ENCODE results near the gene ABLIM2.

GRCh38 chr4:7967063-7967440 lies 191.6 kb downstream of the ABLIM2 start:
- TF ChIP-seq CTCF (IDR thresholded peaks at IDR 0.05; ENCODE audit: poor library complexity, severe bottlenecking) (no peak), EZH2 (IDR thresholded peaks at IDR 0.05; ENCODE audit: borderline replicate concordance, insufficient read depth, low read length, poor library complexity, severe bottlenecking) (no peak), EP300 (conservative IDR thresholded peaks at IDR 0.05; ENCODE audit: poor library complexity, severe bottlenecking) (no peak), POLR2AphosphoS5 (IDR thresholded peaks at IDR 0.05) (no peak), RAD21 (conservative IDR thresholded peaks at IDR 0.05) (no peak), REST (IDR thresholded peaks at IDR 0.05; ENCODE audit: borderline replicate concordance) (no peak), MXI1 (conservative IDR thresholded peaks at IDR 0.05; ENCODE audit: poor library complexity, severe bottlenecking) (no peak)

All from neural cell (in vitro differentiated cells).